NCI-H774 (cell line): Measurements from ENCODE around the gene KCNC4.
A peak's percentile ranks its signal among the peaks of the same experiment; 100 is the strongest.

Experiments
- DNase-seq: peaks from one replicate; lab custom pipeline; 2025; lab: John Stamatoyannopoulos, UW

KCNC4 gene

DNA sequence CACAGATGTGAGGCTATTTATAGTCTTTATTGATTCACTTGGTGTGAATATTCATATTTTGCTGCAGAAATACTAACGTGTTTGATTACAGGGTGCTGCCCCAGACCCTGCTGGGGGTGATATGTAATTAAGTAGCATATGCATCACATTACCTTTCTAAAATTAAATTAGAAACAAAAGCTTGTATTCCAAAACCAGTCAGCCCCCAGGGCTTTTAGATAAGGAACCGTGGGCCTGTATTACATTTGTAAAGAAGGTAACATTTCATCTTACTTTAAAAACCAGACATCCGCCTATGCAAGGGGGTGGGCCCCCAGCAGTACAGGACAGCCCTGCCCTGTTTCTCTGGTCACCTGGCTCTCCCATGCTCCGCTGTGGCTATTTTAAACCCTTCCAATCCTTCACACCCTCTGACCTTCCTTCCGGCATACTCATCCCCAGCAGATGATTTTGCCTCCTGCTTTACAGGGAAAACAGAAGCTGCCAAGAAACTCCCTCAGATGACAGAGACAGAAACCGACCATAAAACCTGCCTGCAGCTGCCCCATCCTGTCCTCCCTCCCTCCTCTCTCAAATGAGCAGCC lies 22.0 kb upstream of the KCNC4 start:
- no peak for DNase-seq

DNA sequence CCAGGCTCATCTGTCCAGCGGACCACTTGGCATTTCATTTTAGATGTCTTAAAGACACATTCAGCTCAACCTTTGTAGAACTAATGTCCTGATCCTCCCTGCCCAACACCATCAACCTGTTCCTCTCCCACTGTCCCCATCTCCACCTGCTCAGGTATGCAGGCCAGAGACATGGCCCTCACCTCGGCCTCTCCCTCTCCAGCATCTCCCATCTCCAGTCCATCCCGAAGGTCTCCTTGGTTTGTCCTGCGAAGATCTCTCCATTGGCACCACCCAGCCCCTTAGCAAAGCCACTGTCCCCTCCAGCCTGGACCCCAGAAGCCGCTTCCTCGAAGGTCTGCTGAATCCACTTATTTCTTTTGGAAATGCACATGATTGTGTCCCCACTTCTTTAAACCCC lies 20.9 kb upstream of the KCNC4 start:
- DNase-seq = no peak

DNA sequence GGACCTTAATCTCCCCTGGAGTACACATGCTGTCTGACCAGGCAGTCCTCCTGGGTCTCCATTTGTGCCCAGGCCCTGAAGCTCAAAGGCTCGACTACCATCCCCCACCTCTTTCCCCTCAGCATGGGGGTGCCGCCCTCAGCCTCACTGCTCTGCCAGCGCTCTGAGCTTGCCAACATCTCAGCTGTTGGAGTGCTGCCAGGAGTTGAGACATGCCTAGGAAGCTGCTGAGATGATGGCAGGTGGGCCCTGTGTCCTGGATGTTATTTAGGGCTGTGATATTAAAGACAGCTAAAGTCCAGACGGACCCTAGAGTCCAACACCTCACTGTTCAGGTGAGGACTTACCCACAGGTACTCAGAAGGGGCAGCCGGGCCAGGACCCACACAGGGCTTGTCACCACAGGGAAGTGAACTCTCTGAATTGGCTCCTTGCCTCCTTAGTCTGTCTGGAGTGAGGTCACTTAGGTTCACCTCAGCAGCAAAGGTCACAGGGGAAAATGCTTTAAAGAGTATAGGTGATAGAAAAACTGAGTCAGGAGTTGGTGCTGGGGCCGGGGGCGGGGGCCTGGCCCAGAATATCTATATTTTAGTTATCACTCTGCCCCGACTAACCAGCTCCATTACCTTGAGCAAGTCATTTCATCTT lies 19.7 kb upstream of the KCNC4 start:
- DNase-seq = peak; percentile 63

DNA sequence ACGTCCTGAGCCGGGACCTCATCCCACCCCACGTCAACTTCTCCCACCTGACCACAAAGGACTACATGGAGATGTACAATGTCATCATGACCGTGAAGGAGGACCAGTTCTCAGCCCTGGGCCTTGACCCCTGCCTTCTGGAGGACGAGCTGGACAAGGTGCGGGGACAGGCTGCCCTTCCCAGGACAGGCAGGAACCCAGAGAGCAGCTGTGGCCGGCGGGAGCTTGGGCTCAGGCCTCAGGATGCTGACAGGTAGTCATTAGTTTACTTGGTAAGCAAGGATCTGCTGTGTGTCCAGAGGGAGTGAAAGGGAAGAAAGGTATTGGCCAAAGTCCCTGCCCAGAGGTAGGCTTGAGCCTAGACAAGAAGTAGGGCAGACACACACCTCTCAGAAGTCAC lies 17.6 kb upstream of the KCNC4 start:
- DNase-seq = no peak

DNA sequence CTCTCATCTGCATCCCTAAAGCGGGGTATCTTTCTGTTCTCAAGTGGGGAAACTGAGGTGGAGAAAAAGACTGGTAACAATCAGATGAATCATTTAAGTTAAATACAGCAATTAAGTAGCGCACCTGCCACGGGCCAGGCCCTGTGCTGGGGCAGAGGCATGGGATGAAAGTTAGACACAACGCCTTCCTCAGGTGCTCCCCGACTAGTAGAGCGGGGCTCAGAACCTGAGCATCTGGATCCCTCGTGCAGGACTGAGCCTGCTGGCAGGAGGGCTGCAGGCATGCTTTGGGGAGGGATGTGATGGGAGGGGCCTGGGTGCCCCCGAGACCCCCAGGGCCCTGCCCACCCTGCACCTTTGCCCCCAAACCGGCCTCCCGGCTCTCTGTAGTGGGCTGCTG lies 14.9 kb upstream of the KCNC4 start:
- DNase-seq = no peak

DNA sequence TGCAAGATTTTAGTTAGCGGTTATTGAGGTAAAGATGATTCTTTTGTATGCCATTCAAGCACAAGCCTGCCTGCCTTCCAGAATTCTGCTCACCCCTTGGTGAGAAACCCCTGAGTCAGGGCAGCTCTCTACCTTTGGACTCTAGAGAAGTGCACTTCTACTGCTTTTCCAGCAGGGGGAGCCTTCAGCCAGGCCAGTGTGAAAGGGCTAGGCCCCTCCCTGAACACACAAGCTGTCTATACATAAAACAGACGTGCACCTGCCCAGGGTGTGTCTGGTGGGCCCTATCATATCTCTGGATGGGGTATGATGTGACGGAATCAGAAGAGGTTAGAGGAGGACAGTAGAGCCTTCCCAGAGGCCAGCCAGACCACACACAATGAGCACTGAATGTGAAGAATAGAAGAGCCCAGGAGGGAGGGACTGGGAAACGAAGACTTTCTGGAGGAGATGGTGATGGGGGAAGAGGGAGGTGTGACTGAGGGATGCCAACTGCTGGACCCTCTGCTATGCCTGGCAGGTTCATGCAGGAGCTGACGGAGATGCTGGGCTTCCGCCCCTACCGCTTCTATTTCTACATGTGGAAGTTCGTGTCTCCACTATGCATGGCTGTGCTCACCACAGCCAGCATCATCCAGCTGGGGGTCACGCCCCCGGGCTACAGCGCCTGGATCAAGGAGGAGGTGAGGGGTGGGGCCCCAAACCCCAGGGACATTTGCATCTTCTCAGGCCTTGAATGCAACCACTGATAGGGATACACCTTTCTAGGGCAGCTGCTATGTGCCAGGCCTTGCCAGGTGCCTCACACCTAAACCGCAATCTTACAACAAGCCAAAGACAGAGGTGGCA lies 13.0 kb upstream of the KCNC4 start:
- DNase-seq = peak; percentile 76

DNA sequence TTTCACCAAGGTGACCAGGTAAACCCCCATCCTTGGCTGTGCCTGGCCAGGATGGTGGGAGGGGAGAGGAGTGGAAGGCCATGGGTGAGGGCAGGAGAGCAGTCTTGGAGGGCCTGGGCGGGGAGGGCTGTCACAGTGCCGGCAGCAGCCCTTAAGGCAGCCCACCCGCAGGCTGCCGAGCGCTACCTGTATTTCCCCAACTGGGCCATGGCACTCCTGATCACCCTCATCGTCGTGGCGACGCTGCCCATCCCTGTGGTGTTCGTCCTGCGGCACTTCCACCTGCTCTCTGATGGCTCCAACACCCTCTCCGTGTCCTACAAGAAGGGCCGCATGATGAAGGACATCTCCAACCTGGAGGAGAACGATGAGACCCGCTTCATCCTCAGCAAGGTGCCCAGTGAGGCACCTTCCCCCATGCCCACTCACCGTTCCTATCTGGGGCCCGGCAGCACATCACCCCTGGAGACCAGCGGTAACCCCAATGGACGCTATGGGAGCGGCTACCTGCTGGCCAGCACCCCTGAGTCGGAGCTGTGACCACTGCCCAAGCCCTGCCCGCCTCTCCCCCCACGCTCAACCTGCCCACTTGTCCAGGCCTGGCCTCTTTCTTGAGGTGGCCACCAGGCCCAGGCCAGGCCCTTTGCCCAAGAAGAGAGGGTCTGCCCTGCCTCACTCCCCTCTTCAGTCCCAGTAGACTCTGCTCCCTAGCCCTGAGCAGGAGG lies 12.0 kb upstream of the KCNC4 start:
- no peak for DNase-seq

DNA sequence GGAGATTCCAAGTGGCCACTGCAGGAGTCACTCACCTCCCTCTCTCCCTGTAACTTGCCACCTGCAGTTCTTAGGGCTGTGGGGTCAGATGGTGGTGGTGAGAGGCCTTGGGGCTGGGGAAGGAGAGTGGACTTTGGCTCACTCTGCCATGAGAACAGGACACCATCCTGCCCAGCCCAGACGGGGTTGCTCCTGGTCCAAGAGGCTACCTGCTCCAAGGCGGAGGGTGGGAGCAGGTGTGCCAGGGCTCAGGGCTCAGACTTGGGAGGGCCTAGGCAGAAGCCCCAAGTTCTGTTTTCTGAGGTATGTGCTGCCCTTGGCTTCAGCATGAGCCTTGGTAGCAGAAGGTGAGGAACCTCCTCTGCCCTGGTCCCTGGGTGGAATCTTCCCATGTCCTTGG lies 11.4 kb upstream of the KCNC4 start:
- no peak for DNase-seq

DNA sequence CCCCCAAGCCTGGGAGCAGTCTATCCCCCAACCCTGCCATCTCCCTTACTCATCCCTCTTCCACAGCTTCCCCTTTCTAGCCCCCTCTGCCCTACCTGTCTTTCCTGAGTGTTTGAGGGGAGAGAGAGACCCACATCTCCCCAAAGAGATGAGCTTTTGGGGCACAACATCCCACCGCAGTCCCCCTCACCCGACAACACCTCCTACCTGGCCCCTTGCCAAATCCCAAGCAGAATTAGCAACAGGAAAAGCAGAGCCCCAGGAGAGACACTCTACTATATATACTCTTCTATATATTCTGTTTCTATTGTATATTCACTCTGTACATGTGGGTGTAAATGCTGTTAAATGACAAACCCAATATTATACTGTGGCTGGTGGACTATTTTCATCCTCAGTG lies 9.9 kb upstream of the KCNC4 start:
- no peak for DNase-seq

DNA sequence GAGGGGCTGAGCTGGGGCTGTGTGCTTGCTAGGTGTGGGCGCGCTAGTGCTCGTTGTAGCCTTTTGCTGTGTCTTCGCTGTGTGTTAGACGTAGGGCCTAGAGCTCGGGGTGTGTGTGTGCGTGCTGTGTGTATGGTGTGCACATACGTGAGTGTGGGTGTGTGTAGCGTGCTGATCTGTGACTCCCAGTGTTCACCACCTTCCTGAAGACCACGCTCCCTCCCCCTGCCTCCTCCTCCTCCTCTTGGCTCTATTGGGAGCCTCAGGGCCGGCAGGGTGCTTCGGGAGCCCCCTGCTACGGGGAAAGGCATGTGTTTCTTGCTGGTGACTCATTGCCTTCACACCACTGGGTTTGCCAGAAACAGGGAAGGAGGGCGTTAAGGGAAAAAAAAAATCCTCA lies 9.4 kb upstream of the KCNC4 start:
- DNase-seq = no peak

DNA sequence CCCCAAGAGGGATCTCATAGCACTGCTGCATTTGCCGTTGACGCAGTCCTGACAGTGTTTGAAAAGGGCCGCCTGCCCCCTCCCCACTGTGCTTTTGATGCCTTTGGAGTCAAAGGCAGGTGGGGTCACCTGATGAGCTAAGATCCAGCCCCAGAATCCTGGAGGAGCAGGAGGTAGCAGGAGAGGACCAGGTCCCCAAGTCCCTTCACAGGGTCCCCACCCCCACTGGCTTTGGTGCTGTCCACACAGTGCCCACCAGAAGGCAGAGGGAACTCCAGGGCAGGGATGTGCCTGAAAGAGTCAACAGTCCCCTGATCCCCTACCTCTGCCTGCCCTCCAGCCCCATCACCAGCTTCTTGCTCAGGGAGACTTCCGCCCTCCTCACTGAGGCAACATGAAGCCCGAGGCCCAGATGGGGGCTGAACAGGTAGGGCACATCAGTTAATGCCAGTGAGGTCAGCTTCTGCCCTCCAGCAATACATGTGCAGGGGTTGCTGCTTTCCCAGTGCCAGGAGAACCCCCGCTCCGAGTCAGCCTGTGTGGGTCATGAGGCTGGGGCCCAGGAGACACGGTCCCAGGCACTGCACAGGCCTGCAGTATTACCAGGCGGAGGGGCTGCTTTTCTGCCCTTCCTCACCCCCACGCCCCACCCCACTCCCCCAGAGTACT lies 8.8 kb upstream of the KCNC4 start:
- no peak for DNase-seq

DNA sequence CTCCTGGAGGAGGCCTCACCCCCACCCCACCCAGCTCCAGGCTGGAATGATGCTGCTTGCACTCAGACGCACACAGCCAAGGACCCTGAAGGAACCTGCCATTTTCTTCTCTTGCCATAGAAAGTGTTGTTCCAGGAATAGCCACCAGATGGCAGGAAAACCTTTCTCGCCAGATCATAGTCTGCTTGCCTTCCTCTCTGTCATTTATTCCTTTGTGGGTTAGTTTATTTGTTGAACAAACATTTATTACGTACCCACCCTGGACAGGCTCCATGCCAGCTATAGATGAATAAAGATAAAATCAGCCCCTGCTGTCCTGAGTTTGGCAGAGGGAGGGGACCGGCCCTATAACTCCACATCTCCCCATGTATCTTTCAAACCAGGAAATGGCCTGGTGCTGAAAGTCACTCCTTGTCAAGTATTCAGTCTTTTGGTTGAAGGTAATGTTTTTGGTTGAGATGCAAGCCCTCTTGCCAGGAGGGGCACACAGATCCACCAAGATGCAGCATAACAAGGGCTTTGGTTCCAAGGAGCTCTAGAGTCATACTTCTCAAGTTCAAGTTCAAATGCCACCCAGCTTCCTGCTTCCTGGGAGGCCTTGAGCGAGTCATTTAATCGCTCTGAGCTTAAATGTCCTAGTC lies 7.0 kb upstream of the KCNC4 start:
- DNase-seq = peak; percentile 66

DNA sequence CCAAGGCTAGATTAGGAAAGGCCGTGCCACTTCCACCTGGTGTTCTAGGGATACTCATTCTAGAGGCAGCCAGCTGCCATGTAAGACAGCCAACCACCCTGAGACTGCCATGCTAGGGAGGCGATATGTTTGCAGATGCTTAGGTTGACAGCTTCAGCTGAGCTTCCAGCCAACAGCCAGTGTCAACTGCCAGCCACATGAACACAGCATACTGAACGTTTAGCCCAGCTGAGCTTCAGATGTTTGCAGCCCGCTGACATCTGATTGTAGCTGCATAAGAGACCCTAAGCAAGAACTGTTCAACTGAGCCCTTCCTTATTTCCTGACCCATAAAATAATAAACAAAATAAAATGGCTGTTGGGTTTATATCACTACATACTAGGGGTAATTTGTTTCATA lies 5.0 kb upstream of the KCNC4 start:
- DNase-seq = no peak

DNA sequence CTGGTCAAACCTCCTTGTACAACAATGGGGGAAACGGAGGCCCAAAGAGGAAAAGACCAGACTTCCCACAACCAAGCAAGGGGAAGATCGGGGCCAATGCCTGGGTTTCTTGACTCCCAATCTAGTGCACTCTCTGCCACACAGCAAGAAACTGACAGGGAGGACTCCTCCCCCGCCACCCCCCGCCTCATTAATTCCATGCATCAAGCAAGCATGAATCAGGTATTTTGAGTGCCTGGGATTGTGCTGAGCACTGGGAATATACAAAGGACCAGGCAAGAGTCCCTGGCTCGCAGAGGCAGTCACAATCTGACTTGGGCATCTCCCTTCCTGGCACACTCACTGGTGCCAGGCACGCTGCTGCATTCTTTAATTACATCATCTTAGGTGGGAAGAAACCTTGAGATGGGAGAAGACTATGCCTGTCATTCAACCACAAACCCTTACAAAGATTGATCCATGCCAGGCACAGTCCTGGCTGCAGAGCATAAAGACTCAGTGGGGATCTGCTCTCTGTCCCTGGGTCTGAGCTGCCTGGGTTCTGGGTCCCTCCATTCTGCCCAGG lies 4.4 kb upstream of the KCNC4 start:
- no peak for DNase-seq

DNA sequence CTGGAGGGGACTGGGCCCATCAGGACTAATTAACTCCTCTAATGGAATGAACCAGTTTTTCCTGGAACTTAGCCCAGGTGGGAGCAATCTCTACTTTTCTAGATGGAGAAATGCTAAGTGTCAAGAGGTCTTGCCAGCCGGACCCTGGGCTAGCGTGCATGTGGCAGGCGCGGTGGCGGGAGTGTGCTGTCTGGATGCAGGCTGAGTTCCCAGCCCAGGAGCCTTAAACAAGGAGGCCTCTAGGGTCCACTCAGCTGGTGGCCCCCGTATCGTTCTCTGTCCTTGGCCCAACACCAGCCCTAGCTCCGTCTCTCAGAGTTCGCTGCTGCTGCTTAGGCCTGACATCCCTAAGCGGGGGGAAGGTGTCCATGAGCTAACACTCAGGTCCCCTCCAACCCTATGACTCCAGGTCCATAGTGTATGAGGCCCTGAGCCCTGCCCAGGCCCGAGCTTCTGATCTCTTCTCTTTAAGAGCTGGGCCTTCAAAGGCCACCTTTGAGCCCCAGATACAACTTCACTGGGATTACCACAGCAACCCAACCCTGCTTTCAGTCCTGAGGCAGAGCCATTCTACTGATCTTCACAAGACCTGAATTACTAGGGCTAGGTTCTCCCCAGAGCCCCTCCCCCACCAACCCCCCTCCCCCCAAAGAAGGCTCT lies 3.7 kb upstream of the KCNC4 start:
- DNase-seq = no peak

DNA sequence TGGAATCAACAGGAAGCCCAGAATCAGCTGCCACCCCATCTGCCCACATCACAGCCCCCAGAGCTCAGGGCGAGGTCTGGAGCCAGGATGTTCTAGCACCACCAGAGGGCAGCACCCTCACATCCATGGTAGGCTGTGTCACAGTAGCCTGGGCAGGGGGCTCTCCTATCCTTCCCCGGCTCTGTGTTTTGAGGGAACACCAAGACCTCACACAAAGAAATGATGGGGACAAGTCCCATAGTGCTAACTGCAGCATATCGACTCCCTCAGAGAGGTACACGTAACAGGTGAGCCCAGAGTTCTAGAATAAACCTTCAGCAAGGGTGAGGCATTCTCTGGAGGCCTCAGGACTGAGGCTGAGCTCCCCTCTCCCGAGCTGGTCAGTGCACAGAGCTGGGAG lies 2.3 kb upstream of the KCNC4 start:
- DNase-seq = peak; percentile 19

DNA sequence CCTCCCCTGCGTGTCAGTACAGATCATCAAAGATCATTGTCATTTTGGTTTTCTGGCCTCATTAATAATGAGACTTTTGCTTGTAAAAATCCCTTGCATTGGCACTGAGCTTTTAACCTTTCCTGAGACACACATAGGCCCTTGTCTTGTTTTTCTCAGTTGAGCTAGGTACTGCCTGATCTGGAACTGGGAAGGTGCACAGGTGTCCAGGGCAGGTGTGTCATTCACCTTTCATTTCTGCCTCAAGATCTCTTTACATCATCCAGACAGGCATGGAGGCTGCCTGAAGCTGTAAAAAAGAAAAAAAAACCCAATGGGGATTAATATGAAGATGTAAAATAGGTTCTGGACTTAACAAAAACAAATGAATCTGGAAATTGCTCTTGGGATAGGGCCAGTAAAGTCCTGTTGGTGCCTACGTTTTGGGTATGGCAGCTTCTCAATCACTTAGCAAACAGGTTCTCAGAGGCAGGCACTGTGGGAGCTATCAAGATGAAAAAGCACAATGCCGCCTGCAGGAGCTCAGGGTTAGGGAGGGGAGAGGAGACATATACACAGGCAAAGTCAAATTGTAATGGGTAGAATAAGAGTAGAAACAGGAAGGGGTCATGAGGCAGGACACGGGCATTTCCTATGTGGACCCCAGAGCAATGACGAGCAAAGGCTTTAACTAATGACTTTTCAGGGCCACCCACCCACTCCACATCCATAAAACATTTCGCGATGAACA lies 1.0 kb upstream of the KCNC4 start:
- DNase-seq = no peak

DNA sequence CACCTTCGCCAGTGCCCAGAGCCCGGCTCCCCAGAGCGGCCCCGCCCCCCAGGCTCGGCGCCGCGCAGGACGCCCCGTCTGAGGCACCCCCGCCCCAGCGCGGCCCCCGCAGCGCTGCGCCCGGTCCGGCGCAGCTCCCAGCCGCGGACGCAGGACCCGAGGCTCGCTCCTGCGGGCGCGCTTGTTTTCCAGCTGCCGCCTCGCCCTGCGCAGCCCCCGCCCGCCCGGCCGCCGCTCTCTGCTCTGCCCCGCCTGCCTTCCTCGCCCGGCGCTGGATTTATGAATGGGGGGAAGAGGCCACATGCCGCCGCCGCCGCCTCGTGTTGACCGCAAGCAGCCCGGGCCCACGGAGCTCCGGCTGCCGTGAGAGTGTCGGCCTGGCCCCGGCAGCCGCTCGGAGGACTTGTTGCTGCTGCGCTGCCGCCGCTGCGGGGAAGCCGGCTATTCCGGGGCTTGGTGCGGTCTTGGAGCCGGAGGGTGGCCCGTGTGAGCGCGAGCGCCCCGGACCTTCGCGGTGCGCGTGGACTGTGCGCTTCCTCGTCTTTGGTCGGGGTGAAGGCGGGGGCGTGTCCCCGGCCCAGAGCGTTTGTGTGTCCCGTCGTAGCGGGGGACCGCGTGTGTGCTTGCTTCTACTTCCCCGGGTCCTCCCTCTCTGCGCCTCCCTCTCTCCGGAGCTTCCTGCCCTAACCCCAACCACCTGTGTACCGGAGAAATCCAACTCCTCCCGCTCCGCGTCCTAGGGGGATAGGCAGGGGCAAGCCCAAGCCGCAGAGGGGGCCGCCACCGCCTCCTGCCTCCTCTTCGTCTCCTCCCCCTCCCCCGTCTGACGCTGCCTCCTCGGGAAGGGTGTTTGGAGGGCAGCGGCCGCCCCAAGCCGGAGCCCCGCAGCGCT lies 736 bp downstream of the KCNC4 start:
- DNase-seq = no peak
